SK-N-SH (cell line): ENCODE data around the gene MANF. TPM values are rescaled to one million over a fixed set of nuclear protein-coding genes. Genes with fewer than 3 reads are reported as not detected.

ENCODE experiments used
- CTCF ChIA-PET: fragments of 300-600, 350-600 bp; formaldehyde crosslinking; extraction: SDS; loops from one replicate; lab custom pipeline; 2021; lab: Yijun Ruan, JAX
- POLR2A ChIA-PET: fragments of 350-600 bp; sonication (Branson Sonifier 250); formaldehyde crosslinking; extraction: SDS; loops from one replicate; lab custom pipeline; 2020; ENCODE audit warnings: antibody characterized with exemption, inconsistent platforms; lab: Yijun Ruan, JAX
- DNase-seq: peaks from one replicate; pipeline ENCODE4 v3.0.0; 2012
- H2AFZ ChIP-seq: fragments of 200-600 bp; sonication (generic); 2 replicates; pipeline ENCODE4 v1.8.1; 2016; ENCODE audit warnings: antibody characterized with exemption, mild to moderate bottlenecking, low read depth
- H3F3A ChIP-seq: fragments of 200-600 bp; sonication (generic); replicated peaks from 2 replicates; pipeline ENCODE3; 2016; ENCODE audit warnings: antibody characterized with exemption, mild to moderate bottlenecking; ENCODE audit not compliant: insufficient read depth
- H3K27ac ChIP-seq, 2 experiments: fragments of 200-500 bp in 1 of 2; fragments of 200-600 bp in 1 of 2; sonication (Bioruptor generic) in 1 of 2; sonication (generic), shearing (Covaris generic) in 1 of 2; 2 replicates each; pipeline versions ENCODE4 v1.5.1 to v1.6.1; 2014 to 2016; ENCODE audit warnings: low read depth in 2 of 2, inconsistent platforms in 1 of 2, low read length in 1 of 2, mild to moderate bottlenecking in 1 of 2, mixed read lengths in 1 of 2
- H3K27me3 ChIP-seq: fragments of 200-600 bp; sonication (generic), shearing (Covaris generic); 2 replicates; pipeline ENCODE4 v1.6.1; 2016; ENCODE audit warnings: mixed run types; ENCODE audit not compliant: insufficient read depth
- H3K36me3 ChIP-seq, 2 experiments: fragments of 200-500 bp in 1 of 2; fragments of 200-600 bp in 1 of 2; sonication (Bioruptor generic) in 1 of 2; sonication (generic) in 1 of 2; replicated peaks in 1 of 2; 2 replicates each; pipeline versions ENCODE3 to v1.5.1; 2014 to 2016; ENCODE audit warnings: low read length in 1 of 2, mild to moderate bottlenecking in 1 of 2; ENCODE audit not compliant: insufficient read depth in 2 of 2, control insufficient read depth in 1 of 2
- H3K4me1 ChIP-seq, 2 experiments: fragments of 200-500 bp in 1 of 2; fragments of 200-600 bp in 1 of 2; sonication (Bioruptor generic) in 1 of 2; sonication (generic), shearing (Covaris generic) in 1 of 2; 2 replicates each; pipeline versions ENCODE4 v1.5.1 to v1.6.1; 2014 to 2016; ENCODE audit warnings: low read depth in 1 of 2, low read length in 1 of 2, mixed run types in 1 of 2; ENCODE audit not compliant: insufficient read depth in 2 of 2, control insufficient read depth in 1 of 2
- H3K4me2 ChIP-seq: fragments of 200-600 bp; sonication (generic), shearing (Covaris generic); 2 replicates; pipeline ENCODE4 v1.6.1; 2017; ENCODE audit warnings: mixed run types
- H3K4me3 ChIP-seq, 2 experiments: fragments of 200-500 bp in 1 of 2; fragments of 200-600 bp in 1 of 2; sonication (Bioruptor generic) in 1 of 2; sonication (generic), shearing (Covaris generic) in 1 of 2; 2 replicates each; pipeline versions ENCODE4 v1.5.1 to v1.8.1; 2014 to 2016; ENCODE audit warnings: low read depth in 2 of 2, inconsistent platforms in 1 of 2, low read length in 1 of 2, mild to moderate bottlenecking in 1 of 2, mixed read lengths in 1 of 2, moderate library complexity in 1 of 2
- H3K79me2 ChIP-seq: fragments of 200-600 bp; sonication (generic); 2 replicates; pipeline ENCODE4 v1.8.1; 2017; ENCODE audit warnings: mild to moderate bottlenecking; ENCODE audit not compliant: insufficient read depth
- H3K9ac ChIP-seq: fragments of 200-600 bp; sonication (generic); 2 replicates; pipeline ENCODE4 v1.6.1; 2017; ENCODE audit warnings: mixed run types
- H3K9me2 ChIP-seq: fragments of 200-600 bp; sonication (generic); 2 replicates; pipeline ENCODE4 v1.6.1; 2017; ENCODE audit warnings: mixed run types
- H3K9me3 ChIP-seq: fragments of 200-600 bp; sonication (generic); 2 replicates; pipeline ENCODE4 v1.6.1; 2017; ENCODE audit warnings: mixed run types, mild to moderate bottlenecking, moderate library complexity
- H4K20me1 ChIP-seq: fragments of 200-600 bp; sonication (generic); 2 replicates; pipeline ENCODE4 v1.6.1; 2017; ENCODE audit warnings: mild to moderate bottlenecking, mixed run types; ENCODE audit not compliant: insufficient read depth
- CTCF ChIP-seq: fragments of 200-600 bp; sonication (generic); IDR thresholded peaks from 2 replicates; pipeline ENCODE4 v1.6.1; 2017; ENCODE audit warnings: antibody characterized with exemption, mild to moderate bottlenecking, moderate library complexity
- EZH2phosphoT487 ChIP-seq: fragments of 200-600 bp; sonication (generic); IDR thresholded peaks from 2 replicates; pipeline ENCODE4 v1.6.1; 2017; ENCODE audit warnings: low read depth, mixed run types, mild to moderate bottlenecking, antibody characterized with exemption, moderate library complexity, borderline replicate concordance
- FOSL2 ChIP-seq: IDR thresholded peaks from 2 replicates; pipeline ENCODE4 v1.4.0; 2012; ENCODE audit warnings: low read depth, mild to moderate bottlenecking, moderate library complexity, borderline replicate concordance
- FOXJ3 ChIP-seq: sonication (generic); formaldehyde crosslinking; IDR thresholded peaks from 2 replicates; pipeline ENCODE4 v1.5.1; 2020; ENCODE audit warnings: mild to moderate bottlenecking, missing genetic modification reagents
- GABPA ChIP-seq: IDR thresholded peaks from 2 replicates; pipeline ENCODE4 v1.4.0; 2012; ENCODE audit warnings: low read depth, mild to moderate bottlenecking
- GATA2 ChIP-seq: sonication (generic); formaldehyde crosslinking; IDR thresholded peaks from 2 replicates; pipeline ENCODE4 v1.5.0; 2020; ENCODE audit warnings: mild to moderate bottlenecking, missing genetic modification reagents
- IRF3 ChIP-seq: fragments of 150-350 bp; IDR thresholded peaks from 2 replicates; pipeline ENCODE4 v1.6.1; 2016; ENCODE audit warnings: mild to moderate bottlenecking, low read depth, low read length
- JUND ChIP-seq: IDR thresholded peaks from 2 replicates; pipeline ENCODE4 v1.4.0; 2012
- MXI1 ChIP-seq: IDR thresholded peaks from 2 replicates; pipeline ENCODE4 v1.6.1; 2012; ENCODE audit warnings: mild to moderate bottlenecking, low read depth, low read length, improper control_type of control experiment
- NFIC ChIP-seq: IDR thresholded peaks from 2 replicates; pipeline ENCODE4 v1.4.0; 2012; ENCODE audit warnings: borderline replicate concordance
- NRF1 ChIP-seq: IDR thresholded peaks from 2 replicates; pipeline ENCODE4 v1.6.1; 2012; ENCODE audit warnings: low read depth, mild to moderate bottlenecking, low read length
- PBX3 ChIP-seq: IDR thresholded peaks from 2 replicates; pipeline ENCODE4; 2012
- RAD21 ChIP-seq: IDR thresholded peaks from 2 replicates; pipeline ENCODE4 v1.6.1; 2012; ENCODE audit warnings: mild to moderate bottlenecking, low read length
- RFX5 ChIP-seq: IDR thresholded peaks from 2 replicates; pipeline ENCODE4 v1.6.1; 2012; ENCODE audit warnings: mild to moderate bottlenecking, improper control_type of control experiment, low read length
- SIN3A ChIP-seq: IDR thresholded peaks from 2 replicates; pipeline ENCODE4 v1.6.1; 2012; ENCODE audit warnings: low read depth, mild to moderate bottlenecking, low read length, moderate library complexity, borderline replicate concordance
- TAF1 ChIP-seq: IDR thresholded peaks from 2 replicates; pipeline ENCODE4 v1.6.1; 2012; ENCODE audit warnings: low read depth, mild to moderate bottlenecking, low read length, moderate library complexity, borderline replicate concordance
- TCF12 ChIP-seq: IDR thresholded peaks from 2 replicates; pipeline ENCODE4 v1.4.0; 2012
- TEAD4 ChIP-seq: IDR thresholded peaks from 2 replicates; pipeline ENCODE4 v1.4.0; 2012; ENCODE audit warnings: mild to moderate bottlenecking, borderline replicate concordance; ENCODE audit not compliant: insufficient read depth
- USF1 ChIP-seq: IDR thresholded peaks from 2 replicates; pipeline ENCODE4 v1.4.0; 2012; ENCODE audit warnings: low read depth, borderline replicate concordance
- USF2 ChIP-seq: fragments of 150-350 bp; IDR thresholded peaks from 2 replicates; pipeline ENCODE4 v1.6.1; 2017; ENCODE audit warnings: antibody characterized with exemption, low read length, low read depth, borderline replicate concordance
- WGBS: methylation state at CpG from one replicate; pipeline ENCODE4 v1.1.6; 2017; ENCODE audit warnings: low lambda C conversion rate; 5-methylcytosine and 5-hydroxymethylcytosine counted together
- polyA plus RNA-seq, 3 experiments: library from polyadenylated mRNA; depleted of rRNA; stranded (reverse); fragments of >200 nt; gene quantifications; 2 replicates each; pipeline ENCODE4 v1.2.3, GENCODE V29; 2012

Gene MANF
- polyA plus RNA-seq, 1 of the 3 experiments (the other 2 are of a cell fraction): 121 TPM

- Histone ChIP-seq H3K36me3 (peaks cover 35 to 48% of the 10 kb centered on the region in 2 experiments), H3K27me3 (no peaks in the 10 kb centered on the region), H3K9ac (no peak overlapping the region), H4K20me1 (0 out of 2 replicates have a peak, but pooled peaks cover 1% of the 10 kb centered on the region), H2AFZ (no peak overlapping the region), H3K4me1 (no peaks in the 10 kb centered on the region), H3K79me2 (no peaks in the 10 kb centered on the region), H3F3A (no peaks in the 10 kb centered on the region), H3K27ac (no peak overlapping the region), H3K4me3 (no peak overlapping the region), H3K9me2 (no peaks in the 10 kb centered on the region), H3K4me2 (no peak overlapping the region), H3K9me3 (no peaks in the 10 kb centered on the region)
- 100% methylated on average over 3 of the region's 3 CpGs for WGBS
- ChIA-PET POLR2A (no interaction called here), CTCF (interaction anchor here (1.7 kb wide), 1 partner anchor 40 kb away, joined by 5 read pairs; no protein-coding TSS in a partner anchor)
- TF ChIP-seq SIN3A (no peak), TAF1 (no peak), GABPA (no peak), MXI1 (no peak), TEAD4 (no peak), RFX5 (no peak), USF1 (no peak), GATA2 (CRISPR knock-in tag) (no peak), USF2 (no peak), FOSL2 (no peak)
- DNase-seq: no peak
Measured at GRCh38 chr3:51429138-51429537, 44.0 kb downstream of the MANF start.

- Histone ChIP-seq H3K27ac (no peak overlapping the region), H3K4me2 (no peak overlapping the region), H3K36me3 (peaks cover 24 to 27% of the 10 kb centered on the region in 2 experiments), H3K9me3 (no peaks in the 10 kb centered on the region), H3K4me3 (no peak overlapping the region), H3K27me3 (no peaks in the 10 kb centered on the region), H3K79me2 (no peaks in the 10 kb centered on the region; the same call in 1 of the 2 replicates), H3F3A (peaks cover 5% of the 10 kb centered on the region), H3K9me2 (no peaks in the 10 kb centered on the region), H2AFZ (no peak overlapping the region), H3K9ac (no peak overlapping the region), H3K4me1 (no peaks in the 10 kb centered on the region), H4K20me1 (peaks cover 8% of the 10 kb centered on the region; the same call in 1 of the 2 replicates)
- no peak for TF ChIP-seq JUND
- TF ChIP-seq CTCF: no peak
- no peak for TF ChIP-seq USF1
- TF ChIP-seq FOXJ3 (CRISPR knock-in tag): no peak
- TF ChIP-seq IRF3: no peak
- TF ChIP-seq PBX3: no peak
- TF ChIP-seq USF2: no peak
- TF ChIP-seq TCF12: no peak
- no peak for TF ChIP-seq NFIC
- no peak for TF ChIP-seq EZH2phosphoT487
- TF ChIP-seq GATA2 (CRISPR knock-in tag): no peak
- no peak for TF ChIP-seq NRF1
- TF ChIP-seq RAD21: no peak
- TF ChIP-seq TAF1: no peak
- ChIA-PET CTCF (interaction anchor here (0.7 to 2.1 kb wide), 18 partner anchors 9 to 818 kb away, joined by 3 to 17 read pairs (median 6); no protein-coding TSS in a partner anchor), POLR2A (no interaction called here)
- WGBS: over 99% methylated on average over 5 of the region's 5 CpGs
- DNase-seq: no peak
Measured at GRCh38 chr3:51434110-51434509, 49.0 kb downstream of the MANF start.
